Retina (tissue), 1 donor: ENCODE measurements around the gene KDM1B.
"Not testable (repeated sequence)": the region's sequence is repeated elsewhere in the genome, so short reads cannot be mapped to it uniquely, and the experiment has no call there.

Experiments used
- DNase-seq: peaks from one replicate; pipeline ENCODE4 v3.0.0-alpha.2; 2016

Gene KDM1B

GRCh38 chr6:18189196-18189595 lies 34.0 kb downstream of the KDM1B start:
- DNase-seq, result no peak

GRCh38 chr6:18192026-18192425 lies 36.8 kb downstream of the KDM1B start:
- DNase-seq, result no peak

- DNase-seq, result no peak
These were observed 48.6 kb downstream of the KDM1B start for GRCh38 chr6:18203786-18204185.

GRCh38 chr6:18204691-18205090 lies 49.5 kb downstream of the KDM1B start:
- no peak for DNase-seq

GRCh38 chr6:18206591-18206990 lies 51.4 kb downstream of the KDM1B start:
- DNase-seq, result no peak

GRCh38 chr6:18207438-18207837 lies 52.2 kb downstream of the KDM1B start:
- no peak for DNase-seq

GRCh38 chr6:18207949-18208348 lies 52.7 kb downstream of the KDM1B start:
- DNase-seq, result no peak

GRCh38 chr6:18208778-18209177 lies 53.6 kb downstream of the KDM1B start:
- not testable (repeated sequence) for DNase-seq

GRCh38 chr6:18209539-18210197 lies 54.4 kb downstream of the KDM1B start:
- no peak for DNase-seq

GRCh38 chr6:18210707-18211106 lies 55.5 kb downstream of the KDM1B start:
- no peak for DNase-seq

GRCh38 chr6:18211338-18211737 lies 56.1 kb downstream of the KDM1B start:
- no peak for DNase-seq

GRCh38 chr6:18212231-18212630 lies 57.0 kb downstream of the KDM1B start:
- DNase-seq, result no peak

GRCh38 chr6:18213439-18213838 lies 58.2 kb downstream of the KDM1B start:
- no peak for DNase-seq

- no peak for DNase-seq
These were observed 58.8 kb downstream of the KDM1B start for GRCh38 chr6:18214003-18214402.

GRCh38 chr6:18215436-18215835 lies 60.2 kb downstream of the KDM1B start:
- no peak for DNase-seq

GRCh38 chr6:18216411-18216810 lies 61.2 kb downstream of the KDM1B start:
- no peak for DNase-seq

GRCh38 chr6:18218233-18218632 lies 63.0 kb downstream of the KDM1B start:
- no peak for DNase-seq

- DNase-seq, result no peak
These were observed 64.4 kb downstream of the KDM1B start for GRCh38 chr6:18219591-18219990.

- no peak for DNase-seq
These were observed 66.0 kb downstream of the KDM1B start for GRCh38 chr6:18221288-18221615.

GRCh38 chr6:18226451-18227105 lies 71.4 kb downstream of the KDM1B start:
- DNase-seq, result not testable (repeated sequence)

- not testable (repeated sequence) for DNase-seq
These were observed 71.9 kb downstream of the KDM1B start for GRCh38 chr6:18227166-18227565.

- DNase-seq, result not testable (repeated sequence)
These were observed 73.4 kb downstream of the KDM1B start for GRCh38 chr6:18228590-18228989.

- DNase-seq, result not testable (repeated sequence)
These were observed 76.6 kb downstream of the KDM1B start for GRCh38 chr6:18231856-18232255.

GRCh38 chr6:18233770-18234169 lies 78.5 kb downstream of the KDM1B start:
- DNase-seq, result not testable (repeated sequence)

- no peak for DNase-seq
These were observed 79.3 kb downstream of the KDM1B start for GRCh38 chr6:18234564-18234963.
